Neuronal stem cell (in vitro differentiated cells): Measurements from ENCODE around the gene SKA3.
A peak's percentile ranks its signal among the peaks of the same experiment; 100 is the strongest.
"Not testable (repeated sequence)": the region's sequence is repeated elsewhere in the genome, so short reads cannot be mapped to it uniquely, and the experiment has no call there.

Experiments used
- DNase-seq: peaks from one replicate; pipeline ENCODE4 v3.0.0-alpha.2; 2013; ENCODE audit warnings: low spot score
- H2AFZ ChIP-seq: one replicate; pipeline ENCODE4 v1.6.1; 2013; ENCODE audit warnings: mild to moderate bottlenecking, low read length, inconsistent platforms
- H2AK5ac ChIP-seq: 2 replicates; pipeline ENCODE4 v1.6.1; 2013; ENCODE audit warnings: low read depth, mild to moderate bottlenecking, inconsistent platforms, low read length, moderate library complexity, mixed read lengths
- H2BK120ac ChIP-seq: 2 replicates; pipeline ENCODE4 v1.6.1; 2013; ENCODE audit warnings: low read depth, mild to moderate bottlenecking, inconsistent platforms, low read length, moderate library complexity, mixed read lengths
- H2BK12ac ChIP-seq: one replicate; pipeline ENCODE4 v1.6.1; 2013; ENCODE audit warnings: low read length, inconsistent platforms
- H2BK15ac ChIP-seq: 2 replicates; pipeline ENCODE4 v1.6.1; 2013; ENCODE audit warnings: mild to moderate bottlenecking, low read length, inconsistent platforms, mixed read lengths
- H2BK5ac ChIP-seq: one replicate; pipeline ENCODE4 v1.6.1; 2013; ENCODE audit warnings: inconsistent platforms, mild to moderate bottlenecking, low read length, moderate library complexity
- H3K14ac ChIP-seq: one replicate; pipeline ENCODE4 v1.6.1; 2013; ENCODE audit warnings: low read length, inconsistent platforms
- H3K18ac ChIP-seq: 2 replicates; pipeline ENCODE4 v1.6.1; 2013; ENCODE audit warnings: low read length, inconsistent platforms
- H3K23ac ChIP-seq: 2 replicates; pipeline ENCODE4 v1.6.1; 2013; ENCODE audit warnings: low read depth, mild to moderate bottlenecking, mixed read lengths, low read length, inconsistent platforms; ENCODE audit not compliant: poor library complexity
- H3K27ac ChIP-seq: replicated peaks from 3 replicates; pipeline ENCODE4 v1.5.1; 2013; ENCODE audit warnings: low read length, inconsistent platforms
- H3K27me3 ChIP-seq, 3 experiments: 2 replicates each; pipeline ENCODE4 v1.6.1; 2013; ENCODE audit warnings: low read length in 3 of 3, mild to moderate bottlenecking in 2 of 3, inconsistent platforms in 1 of 3, low read depth in 1 of 3, mixed read lengths in 1 of 3, moderate library complexity in 1 of 3; ENCODE audit not compliant: control insufficient read depth in 3 of 3, insufficient read depth in 3 of 3
- H3K36me3 ChIP-seq, 2 donors: replicated peaks in 1 of 2; 2 replicates each; pipeline ENCODE4 v1.6.1; 2013; ENCODE audit warnings: low read length in 2 of 2; ENCODE audit not compliant: control insufficient read depth in 2 of 2, insufficient read depth in 2 of 2
- H3K4ac ChIP-seq: 2 replicates; pipeline ENCODE4 v1.6.1; 2013; ENCODE audit warnings: inconsistent platforms, mild to moderate bottlenecking, low read length, moderate library complexity
- H3K4me1 ChIP-seq, 2 donors: 1 replicate in 1 of 2; 2 replicates in 1 of 2; pipeline ENCODE4 v1.6.1; 2013; ENCODE audit warnings: low read length in 2 of 2, low read depth in 1 of 2; ENCODE audit not compliant: control insufficient read depth in 2 of 2, insufficient read depth in 1 of 2
- H3K4me2 ChIP-seq: one replicate; pipeline ENCODE4 v1.6.1; 2013; ENCODE audit warnings: mild to moderate bottlenecking, low read length, inconsistent platforms; ENCODE audit not compliant: insufficient read depth, poor library complexity, severe bottlenecking
- H3K4me3 ChIP-seq, 2 donors: 2 replicates each; pipeline ENCODE4 v1.5.1; 2013; ENCODE audit warnings: low read length in 2 of 2, mild to moderate bottlenecking in 2 of 2, inconsistent platforms in 1 of 2, moderate library complexity in 1 of 2
- H3K79me1 ChIP-seq: one replicate; pipeline ENCODE4 v1.6.1; 2013; ENCODE audit warnings: low read depth, mild to moderate bottlenecking, inconsistent platforms, low read length, moderate library complexity
- H3K9ac ChIP-seq: one replicate; pipeline ENCODE4 v1.6.1; 2013; ENCODE audit warnings: mild to moderate bottlenecking, low read depth, low read length, inconsistent platforms; ENCODE audit not compliant: poor library complexity
- H3K9me3 ChIP-seq, 2 donors: replicated peaks in 1 of 2; 2 replicates each; pipeline versions ENCODE3 to v1.6.1; 2013; ENCODE audit warnings: low read length in 2 of 2, mild to moderate bottlenecking in 2 of 2, inconsistent platforms in 1 of 2, low read depth in 1 of 2, mixed read lengths in 1 of 2, moderate library complexity in 1 of 2; ENCODE audit not compliant: control insufficient read depth in 2 of 2, insufficient read depth in 1 of 2
- H4K8ac ChIP-seq: one replicate; pipeline ENCODE4 v1.6.1; 2013; ENCODE audit warnings: low read depth, mild to moderate bottlenecking, inconsistent platforms, low read length, moderate library complexity
- H4K91ac ChIP-seq: one replicate; pipeline ENCODE4 v1.6.1; 2013; ENCODE audit warnings: low read length, low read depth, mild to moderate bottlenecking, inconsistent platforms; ENCODE audit not compliant: poor library complexity
- WGBS, 2 donors: extraction: QIAGEN DNeasy Blood & Tissue Kit; methylation state at CpG; one replicate each; pipeline ENCODE4 v1.1.7; 2013; ENCODE audit warnings: missing lambda C conversion rate in 2 of 2, mixed read lengths in 1 of 2; ENCODE audit not compliant: insufficient read length in 2 of 2, insufficient replicate concordance in 1 of 2; ENCODE audit errors: extremely low coverage in 2 of 2; 5-methylcytosine and 5-hydroxymethylcytosine counted together

SKA3 gene

GRCh38 chr13:21181671-21182070, 5.3 kb upstream of the SKA3 start:
- no peak overlapping the region for H3K23ac ChIP-seq
- no peak for DNase-seq
- no peak overlapping the region for H2BK120ac ChIP-seq
- no peak overlapping the region for H3K4me2 ChIP-seq
- H3K36me3 ChIP-seq = peaks cover 3 to 13% of the 10 kb centered on the region in 2 donors
- H3K79me1 ChIP-seq = peaks cover 6% of the 10 kb centered on the region
- no peaks in the 10 kb centered on the region for H3K27me3 ChIP-seq
- H2BK15ac ChIP-seq = no peak overlapping the region
- no peak overlapping the region for H3K4ac ChIP-seq
- no peak overlapping the region for H4K8ac ChIP-seq
- H2BK5ac ChIP-seq = no peak overlapping the region
- no peak overlapping the region for H3K9ac ChIP-seq
- H3K9me3 ChIP-seq = peaks cover 0 to 8% of the 10 kb centered on the region in 2 donors
- no peak overlapping the region for H2AK5ac ChIP-seq
- H3K4me3 ChIP-seq = no peak overlapping the region
- H3K18ac ChIP-seq = no peak overlapping the region
- H3K4me1 ChIP-seq = peaks cover 0 to 2% of the 10 kb centered on the region in 2 donors
- H4K91ac ChIP-seq = no peak overlapping the region
- WGBS, 2 donors = no CpG with 5 or more reads among the region's 2 CpGs
- no peak overlapping the region for H2BK12ac ChIP-seq
- H3K14ac ChIP-seq = no peak overlapping the region
- H2AFZ ChIP-seq = no peak overlapping the region
- no peak overlapping the region for H3K27ac ChIP-seq

GRCh38 chr13:21176982-21177284, 581 bp upstream of the SKA3 start:
- no peaks in the 10 kb centered on the region for H3K27me3 ChIP-seq
- H3K4me3 ChIP-seq = peak overlapping the region; percentile 79 to 92
- no CpG with 5 or more reads among the region's 26 CpGs for WGBS, 2 donors
- no peak for DNase-seq
- H4K91ac ChIP-seq = peak overlapping the region; percentile 89
- peaks cover 3 to 27% of the 10 kb centered on the region in 2 donors for H3K36me3 ChIP-seq
- peak overlapping the region; percentile 99 for H3K18ac ChIP-seq
- peak overlapping the region; percentile 97 for H2AFZ ChIP-seq
- peak overlapping the region; percentile 95 for H2BK120ac ChIP-seq
- H2BK5ac ChIP-seq = peak overlapping the region; percentile 69
- H2BK15ac ChIP-seq = peak overlapping the region; percentile 65
- H3K4ac ChIP-seq = no peak overlapping the region
- H3K23ac ChIP-seq = peak overlapping the region; percentile 94
- H2AK5ac ChIP-seq = peak overlapping the region; percentile 90
- peak overlapping the region; percentile 86 for H4K8ac ChIP-seq
- H3K14ac ChIP-seq = peak overlapping the region; percentile 94
- peak overlapping the region; percentile 92 for H3K27ac ChIP-seq
- H3K4me1 ChIP-seq = peaks cover 0 to 2% of the 10 kb centered on the region in 2 donors
- H3K9ac ChIP-seq = peak overlapping the region; percentile 99
- no peak overlapping the region for H2BK12ac ChIP-seq
- H3K4me2 ChIP-seq = peak overlapping the region; percentile 77
- H3K79me1 ChIP-seq = peaks cover 10% of the 10 kb centered on the region
- H3K9me3 ChIP-seq = peaks cover 0 to 8% of the 10 kb centered on the region in 2 donors

DNA sequence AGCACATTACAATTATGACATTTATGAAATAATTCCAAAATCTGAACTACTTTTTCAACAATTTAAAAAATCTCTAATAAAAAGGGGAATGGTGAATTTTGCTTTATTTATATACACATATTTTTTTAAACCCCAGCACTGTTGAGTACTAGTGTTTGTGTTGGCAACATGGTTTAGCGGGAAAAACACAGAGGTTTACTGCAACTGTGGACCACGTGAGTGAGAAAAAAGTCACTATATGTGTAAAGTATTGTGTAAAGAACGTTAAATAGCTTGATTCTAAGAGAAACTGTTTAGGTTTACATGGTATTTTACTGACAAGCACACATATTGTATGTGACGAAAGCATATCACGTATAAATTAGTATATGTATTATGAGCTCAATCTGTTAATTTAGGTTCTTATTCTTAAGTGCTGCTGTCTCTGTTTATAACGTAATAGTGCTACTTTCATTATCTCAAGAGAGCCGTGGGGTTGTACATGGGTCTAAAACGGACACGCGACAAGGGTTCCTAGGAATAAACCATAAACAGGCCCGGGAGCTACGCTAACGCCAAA, 617 bp downstream of the SKA3 start:
- Histone ChIP-seq H2AK5ac (peak overlapping the region; percentile 47), H3K18ac (peak overlapping the region; percentile 97), H3K79me1 (peaks cover 10% of the 10 kb centered on the region), H3K4me2 (peak overlapping the region; percentile 58), H3K4ac (no peak overlapping the region), H3K36me3 (peaks cover 6 to 37% of the 10 kb centered on the region in 2 donors), H3K4me1 (peaks cover 0 to 2% of the 10 kb centered on the region in 2 donors), H4K8ac (no peak overlapping the region), H2BK120ac (no peak overlapping the region), H4K91ac (no peak overlapping the region), H3K4me3 (peak overlapping the region; percentile 79 to 92), H2AFZ (peak overlapping the region; percentile 97), H3K9ac (peak overlapping the region; percentile 99), H2BK15ac (no peak overlapping the region), H3K9me3 (peaks cover 0 to 8% of the 10 kb centered on the region in 2 donors), H3K14ac (peak overlapping the region; percentile 98), H3K27ac (peak overlapping the region; percentile 91), H2BK12ac (no peak overlapping the region), H3K23ac (peak overlapping the region; percentile 94), H3K27me3 (no peaks in the 10 kb centered on the region), H2BK5ac (peak overlapping the region; percentile 69)
- no CpG with 5 or more reads among the region's 13 CpGs for WGBS, 2 donors
- no peak for DNase-seq

DNA sequence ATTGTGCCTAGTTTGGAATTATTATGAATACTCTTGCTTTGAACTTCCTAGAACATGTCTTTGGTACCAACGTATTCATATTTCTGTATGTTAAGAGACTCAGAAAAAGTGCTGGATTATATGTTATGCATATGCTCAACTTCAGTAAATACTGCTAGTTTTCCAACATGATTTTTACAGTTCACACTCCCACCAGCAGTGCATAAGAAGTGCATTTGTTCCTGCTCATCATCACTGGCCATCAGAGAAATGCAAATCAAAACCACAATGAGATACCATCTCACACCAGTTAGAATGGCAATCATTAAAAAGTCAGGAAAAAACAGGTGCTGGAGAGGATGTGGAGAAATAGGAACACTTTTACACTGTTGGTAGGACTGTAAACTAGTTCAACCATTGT, 2.6 kb downstream of the SKA3 start:
- not testable (repeated sequence) for H3K4ac ChIP-seq, H3K4me3 ChIP-seq, H3K27me3 ChIP-seq, H4K8ac ChIP-seq, H3K27ac ChIP-seq, H2BK5ac ChIP-seq, H2BK120ac ChIP-seq, H3K23ac ChIP-seq, H3K18ac ChIP-seq, H3K9ac ChIP-seq, H2AK5ac ChIP-seq, H3K9me3 ChIP-seq, H3K4me1 ChIP-seq, DNase-seq, H2BK15ac ChIP-seq, H2AFZ ChIP-seq, H3K14ac ChIP-seq, H4K91ac ChIP-seq, H2BK12ac ChIP-seq, H3K4me2 ChIP-seq
- Histone ChIP-seq H3K79me1 (peaks cover 13% of the 10 kb centered on the region), H3K36me3 (peaks cover 8 to 56% of the 10 kb centered on the region in 2 donors)
- WGBS, 2 donors = no CpG with 5 or more reads among the region's 1 CpG
